HEK293 (cell line): ENCODE data around the gene PMEL.

Experiments
- CTCF ChIA-PET: fragments of 350-600 bp; formaldehyde crosslinking; extraction: SDS; loops from one replicate; lab custom pipeline; 2021; ENCODE audit warnings: antibody characterized with exemption; lab: Yijun Ruan, JAX
- POLR2A ChIA-PET: fragments of 300-600 bp; formaldehyde crosslinking; extraction: SDS; loops from one replicate; lab custom pipeline; 2020; ENCODE audit warnings: antibody characterized with exemption, inconsistent platforms; lab: Yijun Ruan, JAX
- H3K27ac ChIP-seq: fragments of 200-500 bp; sonication (Bioruptor generic); 2 replicates; pipeline ENCODE4 v1.5.1; 2014; ENCODE audit warnings: low read depth, low read length, control low read depth, inconsistent platforms; ENCODE audit errors: extremely low read depth
- H3K36me3 ChIP-seq, 2 experiments: fragments of 200-500 bp in 1 of 2; sonication (Bioruptor generic) in 1 of 2; 1 replicate in 1 of 2; 2 replicates in 1 of 2; pipeline ENCODE4 v1.5.1; 2014 to 2017; ENCODE audit warnings: inconsistent platforms in 2 of 2, low read length in 2 of 2; ENCODE audit not compliant: control insufficient read depth in 2 of 2, insufficient read depth in 1 of 2
- H3K4me1 ChIP-seq: fragments of 200-500 bp; sonication (Bioruptor generic); 2 replicates; pipeline ENCODE4 v1.5.1; 2014; ENCODE audit warnings: mild to moderate bottlenecking, low read length, inconsistent platforms; ENCODE audit not compliant: control insufficient read depth, insufficient read depth
- H3K4me3 ChIP-seq: 2 replicates; pipeline ENCODE4 v1.5.1; 2011; ENCODE audit warnings: low read depth, mild to moderate bottlenecking, control low read depth, low read length, moderate library complexity
- H3K9me3 ChIP-seq: fragments of 200-500 bp; sonication (Bioruptor generic); 2 replicates; pipeline ENCODE4 v1.5.1; 2014; ENCODE audit warnings: low read depth, low read length, inconsistent platforms; ENCODE audit not compliant: control insufficient read depth, insufficient read depth
- BCL11A ChIP-seq: fragments of 450-650 bp; formaldehyde crosslinking; IDR thresholded peaks from 2 replicates; pipeline ENCODE4 v1.5.1; 2016; ENCODE audit warnings: low read depth, missing biosample characterization, missing genetic modification characterization
- GLIS2 ChIP-seq: fragments of 450-650 bp; formaldehyde crosslinking; IDR thresholded peaks from 2 replicates; pipeline ENCODE4 v1.5.1; 2016; ENCODE audit warnings: missing biosample characterization, missing genetic modification characterization
- KLF1 ChIP-seq: fragments of 450-650 bp; formaldehyde crosslinking; IDR thresholded peaks from 2 replicates; pipeline ENCODE4 v1.5.1; 2016; ENCODE audit warnings: missing biosample characterization, missing genetic modification characterization
- KLF16 ChIP-seq: fragments of 450-650 bp; formaldehyde crosslinking; IDR thresholded peaks from 2 replicates; pipeline ENCODE4 v1.5.1; 2017; ENCODE audit warnings: missing biosample characterization, missing genetic modification characterization
- KLF8 ChIP-seq: fragments of 450-650 bp; formaldehyde crosslinking; IDR thresholded peaks from 2 replicates; pipeline ENCODE4 v1.5.1; 2016; ENCODE audit warnings: missing biosample characterization, missing genetic modification characterization
- SCRT2 ChIP-seq: fragments of 450-650 bp; formaldehyde crosslinking; IDR thresholded peaks from 2 replicates; pipeline ENCODE4 v1.5.1; 2016; ENCODE audit warnings: missing biosample characterization, missing genetic modification characterization
- SP7 ChIP-seq: fragments of 450-650 bp; formaldehyde crosslinking; IDR thresholded peaks from 2 replicates; pipeline ENCODE4 v1.5.1; 2016; ENCODE audit warnings: missing biosample characterization, missing genetic modification characterization
- ZBTB26 ChIP-seq: fragments of 450-650 bp; formaldehyde crosslinking; optimal IDR thresholded peaks from 2 replicates; pipeline ENCODE3; 2016; ENCODE audit warnings: missing biosample characterization, mild to moderate bottlenecking, missing genetic modification characterization
- ZBTB48 ChIP-seq: fragments of 450-650 bp; formaldehyde crosslinking; IDR thresholded peaks from 2 replicates; pipeline ENCODE4 v1.5.1; 2016; ENCODE audit warnings: missing biosample characterization, missing genetic modification characterization
- ZBTB7A ChIP-seq: fragments of 450-650 bp; formaldehyde crosslinking; IDR thresholded peaks from 2 replicates; pipeline ENCODE4 v1.5.1; 2016; ENCODE audit warnings: low read depth, missing biosample characterization, missing genetic modification characterization
- ZBTB8A ChIP-seq: fragments of 450-650 bp; formaldehyde crosslinking; IDR thresholded peaks from 2 replicates; pipeline ENCODE4 v1.5.1; 2016; ENCODE audit warnings: missing biosample characterization, missing genetic modification characterization
- ZFP37 ChIP-seq: fragments of 450-650 bp; formaldehyde crosslinking; IDR thresholded peaks from 2 replicates; pipeline ENCODE4 v1.5.1; 2016; ENCODE audit warnings: missing biosample characterization, missing genetic modification characterization
- ZNF132 ChIP-seq: fragments of 450-650 bp; formaldehyde crosslinking; IDR thresholded peaks from 2 replicates; pipeline ENCODE4 v1.5.1; 2017; ENCODE audit warnings: missing biosample characterization, missing genetic modification characterization, borderline replicate concordance
- ZNF155 ChIP-seq: fragments of 450-650 bp; formaldehyde crosslinking; IDR thresholded peaks from 2 replicates; pipeline ENCODE4 v1.5.1; 2016; ENCODE audit warnings: missing biosample characterization, missing genetic modification characterization
- ZNF175 ChIP-seq: fragments of 450-650 bp; formaldehyde crosslinking; IDR thresholded peaks from 2 replicates; pipeline ENCODE4 v1.5.1; 2016; ENCODE audit warnings: missing biosample characterization, missing genetic modification characterization
- ZNF2 ChIP-seq: fragments of 450-650 bp; formaldehyde crosslinking; IDR thresholded peaks from 2 replicates; pipeline ENCODE4 v1.5.1; 2016; ENCODE audit warnings: missing biosample characterization, missing genetic modification characterization
- ZNF221 ChIP-seq: fragments of 450-650 bp; formaldehyde crosslinking; IDR thresholded peaks from 2 replicates; pipeline ENCODE4 v1.5.1; 2017; ENCODE audit warnings: missing biosample characterization, missing genetic modification characterization, borderline replicate concordance
- ZNF292 ChIP-seq: fragments of 450-650 bp; formaldehyde crosslinking; IDR thresholded peaks from 2 replicates; pipeline ENCODE4 v1.5.1; 2016; ENCODE audit warnings: low read depth, missing biosample characterization, missing genetic modification characterization, borderline replicate concordance
- ZNF302 ChIP-seq: fragments of 450-650 bp; formaldehyde crosslinking; IDR thresholded peaks from 2 replicates; pipeline ENCODE4 v1.5.1; 2016; ENCODE audit warnings: missing biosample characterization, missing genetic modification characterization, low read depth
- ZNF366 ChIP-seq: fragments of 450-650 bp; formaldehyde crosslinking; conservative IDR thresholded peaks from 2 replicates; pipeline ENCODE4 v1.5.1; 2016; ENCODE audit warnings: missing biosample characterization, missing genetic modification characterization
- ZNF514 ChIP-seq: fragments of 450-650 bp; formaldehyde crosslinking; IDR thresholded peaks from 2 replicates; pipeline ENCODE4 v1.5.1; 2016; ENCODE audit warnings: missing biosample characterization, missing genetic modification characterization
- ZNF530 ChIP-seq: fragments of 450-650 bp; formaldehyde crosslinking; IDR thresholded peaks from 2 replicates; pipeline ENCODE4 v1.5.1; 2016; ENCODE audit warnings: low read depth, missing biosample characterization, missing genetic modification characterization
- ZNF610 ChIP-seq: fragments of 450-650 bp; formaldehyde crosslinking; IDR thresholded peaks from 2 replicates; pipeline ENCODE4 v1.5.1; 2016; ENCODE audit warnings: missing biosample characterization, missing genetic modification characterization, borderline replicate concordance
- ZNF621 ChIP-seq: fragments of 450-650 bp; formaldehyde crosslinking; IDR thresholded peaks from 2 replicates; pipeline ENCODE4 v1.5.1; 2017; ENCODE audit warnings: missing biosample characterization, missing genetic modification characterization
- ZNF645 ChIP-seq: fragments of 450-650 bp; formaldehyde crosslinking; IDR thresholded peaks from 2 replicates; pipeline ENCODE4; 2016; ENCODE audit warnings: missing biosample characterization, missing genetic modification characterization
- ZNF660 ChIP-seq: fragments of 450-650 bp; IDR thresholded peaks from 2 replicates; pipeline ENCODE4 v1.5.1; 2018; ENCODE audit warnings: missing biosample characterization, mild to moderate bottlenecking, missing genetic modification characterization
- ZNF670 ChIP-seq: fragments of 450-650 bp; formaldehyde crosslinking; IDR thresholded peaks from 2 replicates; pipeline ENCODE4 v1.5.1; 2016; ENCODE audit warnings: missing biosample characterization, missing genetic modification characterization, low read depth
- ZNF747 ChIP-seq: fragments of 450-650 bp; formaldehyde crosslinking; IDR thresholded peaks from 2 replicates; pipeline ENCODE4 v1.5.1; 2016; ENCODE audit warnings: missing biosample characterization, missing genetic modification characterization
- ZNF792 ChIP-seq: fragments of 450-650 bp; formaldehyde crosslinking; IDR thresholded peaks from 2 replicates; pipeline ENCODE4 v1.5.1; 2016; ENCODE audit warnings: missing biosample characterization, missing genetic modification characterization
- ZSCAN23 ChIP-seq: fragments of 450-650 bp; formaldehyde crosslinking; IDR thresholded peaks from 2 replicates; pipeline ENCODE4 v1.5.1; 2016; ENCODE audit warnings: missing biosample characterization, missing genetic modification characterization
- ZXDB ChIP-seq: fragments of 450-650 bp; formaldehyde crosslinking; IDR thresholded peaks from 2 replicates; pipeline ENCODE4 v1.5.1; 2016; ENCODE audit warnings: missing biosample characterization, missing genetic modification characterization
- TF ChIP-seq, protein P1 (sequence below): fragments of 450-650 bp; formaldehyde crosslinking; IDR thresholded peaks from 2 replicates; pipeline ENCODE4 v1.5.1; 2016; ENCODE audit warnings: missing biosample characterization, missing genetic modification characterization
- TF ChIP-seq, protein P2 (sequence below): fragments of 450-650 bp; formaldehyde crosslinking; IDR thresholded peaks from 2 replicates; pipeline ENCODE4 v1.5.1; 2016; ENCODE audit warnings: missing biosample characterization, missing genetic modification characterization, low read depth

PMEL gene

GRCh38 chr12:55973599-55974307 lies 7.9 kb upstream of the PMEL start, which contains the start of gene RAB5B (continued):
- TF ChIP-seq ZNF660 (tag by site-specific recombination) (0 out of 2 replicates have a peak, but pooled peaks have one; percentile 25), SP7 (tag by site-specific recombination) (peak; percentile 72; the same call in 1 of the 2 replicates), GLIS2 (tag by site-specific recombination) (peak; percentile 98), ZBTB26 (tag by site-specific recombination) (peak; percentile 35), ZBTB7A (tag by site-specific recombination) (peak; percentile 87; the same call in 1 of the 2 replicates), ZNF2 (peak; percentile 85; the same call in 1 of the 2 replicates), ZXDB (tag by site-specific recombination) (peak; percentile 96), ZSCAN23 (tag by site-specific recombination) (no peak), KLF16 (tag by site-specific recombination) (peak; percentile 77), SCRT2 (peak; percentile 99), ZFP37 (tag by site-specific recombination) (no peak), ZNF610 (tag by site-specific recombination) (peak; percentile 74; the same call in 1 of the 2 replicates), ZBTB48 (tag by site-specific recombination) (peak; percentile 79; the same call in 1 of the 2 replicates), KLF8 (peak; percentile 98), BCL11A (tag by site-specific recombination) (0 out of 2 replicates have a peak, but pooled peaks have one; percentile 46), ZBTB8A (tag by site-specific recombination) (peak; percentile 51), KLF1 (tag by site-specific recombination) (peak; percentile 83), ZNF132 (tag by site-specific recombination) (no peak)
- TF ChIP-seq, protein P1, sequence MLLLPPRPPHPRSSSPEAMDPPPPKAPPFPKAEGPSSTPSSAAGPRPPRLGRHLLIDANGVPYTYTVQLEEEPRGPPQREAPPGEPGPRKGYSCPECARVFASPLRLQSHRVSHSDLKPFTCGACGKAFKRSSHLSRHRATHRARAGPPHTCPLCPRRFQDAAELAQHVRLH = peak; percentile 99

- POLR2A ChIA-PET = interaction anchor here (0.6 to 2.6 kb wide), 32 partner anchors 12 to 1612 kb away, joined by 3 to 66 read pairs (median 8); partner anchors contain the start of genes CD63, DNAJC14, NACA and ORMDL2
- Histone ChIP-seq H3K4me3 (peak overlapping the region; percentile 42), H3K4me1 (peaks cover 4% of the 10 kb centered on the region; the same call in 1 of the 2 replicates), H3K27ac (peak overlapping the region; percentile 43), H3K9me3 (no peaks in the 10 kb centered on the region), H3K36me3 (peaks cover 10 to 68% of the 10 kb centered on the region in 2 experiments)
- CTCF ChIA-PET = interaction anchor here (0.6 to 3.0 kb wide), 10 partner anchors 17 to 254 kb away, joined by 3 to 30 read pairs (median 4); partner anchors contain the start of gene SUOX
- TF ChIP-seq, protein P2, sequence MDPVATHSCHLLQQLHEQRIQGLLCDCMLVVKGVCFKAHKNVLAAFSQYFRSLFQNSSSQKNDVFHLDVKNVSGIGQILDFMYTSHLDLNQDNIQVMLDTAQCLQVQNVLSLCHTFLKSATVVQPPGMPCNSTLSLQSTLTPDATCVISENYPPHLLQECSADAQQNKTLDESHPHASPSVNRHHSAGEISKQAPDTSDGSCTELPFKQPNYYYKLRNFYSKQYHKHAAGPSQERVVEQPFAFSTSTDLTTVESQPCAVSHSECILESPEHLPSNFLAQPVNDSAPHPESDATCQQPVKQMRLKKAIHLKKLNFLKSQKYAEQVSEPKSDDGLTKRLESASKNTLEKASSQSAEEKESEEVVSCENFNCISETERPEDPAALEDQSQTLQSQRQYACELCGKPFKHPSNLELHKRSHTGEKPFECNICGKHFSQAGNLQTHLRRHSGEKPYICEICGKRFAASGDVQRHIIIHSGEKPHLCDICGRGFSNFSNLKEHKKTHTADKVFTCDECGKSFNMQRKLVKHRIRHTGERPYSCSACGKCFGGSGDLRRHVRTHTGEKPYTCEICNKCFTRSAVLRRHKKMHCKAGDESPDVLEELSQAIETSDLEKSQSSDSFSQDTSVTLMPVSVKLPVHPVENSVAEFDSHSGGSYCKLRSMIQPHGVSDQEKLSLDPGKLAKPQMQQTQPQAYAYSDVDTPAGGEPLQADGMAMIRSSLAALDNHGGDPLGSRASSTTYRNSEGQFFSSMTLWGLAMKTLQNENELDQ (tag by site-specific recombination) = no peak
- TF ChIP-seq ZNF530 (tag by site-specific recombination) (no peak), ZNF155 (tag by site-specific recombination) (no peak), ZXDB (tag by site-specific recombination) (no peak), ZNF132 (tag by site-specific recombination) (no peak), ZNF175 (tag by site-specific recombination) (no peak), ZNF366 (tag by site-specific recombination) (peak; percentile 79; the same call in 1 of the 2 replicates), ZNF747 (tag by site-specific recombination) (no peak), ZNF645 (no peak), ZNF621 (no peak), ZNF292 (tag by site-specific recombination) (no peak; the same call in 1 of the 2 replicates), ZNF514 (tag by site-specific recombination) (no peak), ZNF221 (tag by site-specific recombination) (no peak), ZNF792 (tag by site-specific recombination) (no peak), ZNF670 (no peak), ZNF302 (tag by site-specific recombination) (no peak)
Observed at GRCh38 chr12:55972911-55973598, 7.2 kb upstream of the PMEL start.
